Astrocyte of the spinal cord (primary cell): ENCODE results near the gene YPEL3.

Source experiments
- DNase-seq: peaks from one replicate; pipeline ENCODE4 v3.0.0; 2011; ENCODE audit warnings: low read depth, low spot score
- H3K4me3 ChIP-seq: 2 replicates; pipeline ENCODE4 v1.5.1; 2011; ENCODE audit warnings: low read depth, mild to moderate bottlenecking, low read length, moderate library complexity
- CTCF ChIP-seq: IDR thresholded peaks from 2 replicates; pipeline ENCODE4 v1.5.1; 2012; ENCODE audit warnings: low read depth, mild to moderate bottlenecking, low read length, inconsistent platforms
- in situ Hi-C: cut with HindIII; loops from 2 replicates; pipeline ENCODE4 v1.10.0; 2017; ENCODE audit warnings: low sequenced_read_pairs

Gene YPEL3

GRCh38 chr16:30051518-30051917 lies 44.5 kb downstream of the YPEL3 start:
- TF ChIP-seq CTCF = no peak
- in situ Hi-C loops = no loop called here
- no peak overlapping the region for H3K4me3 ChIP-seq
- DNase-seq = peak; percentile 63

GRCh38 chr16:30049871-30050270 lies 46.1 kb downstream of the YPEL3 start:
- TF ChIP-seq CTCF = no peak
- DNase-seq = no peak
- no peak overlapping the region for H3K4me3 ChIP-seq
- in situ Hi-C loops = no loop called here

GRCh38 chr16:30046588-30046987 lies 49.4 kb downstream of the YPEL3 start:
- in situ Hi-C loops = no loop called here
- no peak for DNase-seq
- H3K4me3 ChIP-seq = no peak overlapping the region
- no peak for TF ChIP-seq CTCF

GRCh38 chr16:30046178-30046577 lies 49.8 kb downstream of the YPEL3 start:
- in situ Hi-C loops = no loop called here
- H3K4me3 ChIP-seq = no peak overlapping the region
- TF ChIP-seq CTCF = no peak
- DNase-seq = no peak
